DOHH2 (cell line): ENCODE measurements around the gene PPFIA4.

Source experiments
- H3F3A ChIP-seq: fragments of 200-600 bp; sonication (generic), shearing (Covaris generic); 2 replicates; pipeline ENCODE4 v1.6.0; 2016; ENCODE audit warnings: antibody characterized with exemption, mild to moderate bottlenecking; ENCODE audit not compliant: control insufficient read depth, insufficient read depth
- H3K27ac ChIP-seq: fragments of 200-600 bp; sonication (generic); 2 replicates; pipeline ENCODE4 v1.5.1; 2014; ENCODE audit warnings: low read depth, mild to moderate bottlenecking, low read length, moderate library complexity
- H3K27me3 ChIP-seq: fragments of 200-600 bp; sonication (generic); 2 replicates; pipeline ENCODE4 v1.6.1; 2014; ENCODE audit warnings: mild to moderate bottlenecking, low read length, mixed read lengths; ENCODE audit not compliant: control insufficient read depth
- H3K36me3 ChIP-seq: fragments of 200-600 bp; sonication (generic); 2 replicates; pipeline ENCODE4 v1.6.1; 2014; ENCODE audit warnings: mild to moderate bottlenecking, low read length, moderate library complexity, mixed read lengths; ENCODE audit not compliant: control insufficient read depth
- H3K4me1 ChIP-seq: fragments of 200-600 bp; sonication (generic); 2 replicates; pipeline ENCODE4 v1.6.1; 2014; ENCODE audit warnings: mild to moderate bottlenecking, low read length, mixed read lengths; ENCODE audit not compliant: control insufficient read depth
- H3K4me2 ChIP-seq: fragments of 200-600 bp; sonication (generic); 2 replicates; pipeline ENCODE4 v1.6.0; 2014; ENCODE audit warnings: mild to moderate bottlenecking, low read length, moderate library complexity
- H3K4me3 ChIP-seq: fragments of 200-600 bp; sonication (generic); 2 replicates; pipeline ENCODE4 v1.5.1; 2014; ENCODE audit warnings: mild to moderate bottlenecking, low read length, mixed read lengths
- H3K79me2 ChIP-seq: fragments of 200-600 bp; sonication (generic); 2 replicates; pipeline ENCODE4 v1.6.1; 2014; ENCODE audit warnings: mild to moderate bottlenecking, low read length, mixed read lengths; ENCODE audit not compliant: control insufficient read depth
- H3K9me2 ChIP-seq: fragments of 200-600 bp; sonication (generic); replicated peaks from 2 replicates; pipeline ENCODE4 v1.6.1; 2014; ENCODE audit warnings: mild to moderate bottlenecking, low read length, mixed read lengths; ENCODE audit not compliant: control insufficient read depth
- H3K9me3 ChIP-seq: fragments of 200-600 bp; sonication (generic); 2 replicates; pipeline ENCODE4 v1.6.1; 2014; ENCODE audit warnings: antibody characterized with exemption, low read length, mixed read lengths; ENCODE audit not compliant: control insufficient read depth, insufficient read depth
- H4K20me1 ChIP-seq: fragments of 200-600 bp; sonication (generic); 2 replicates; pipeline ENCODE4 v1.6.0; 2014; ENCODE audit warnings: low read depth, mild to moderate bottlenecking, antibody characterized with exemption, low read length, moderate library complexity; ENCODE audit not compliant: control insufficient read depth, insufficient read depth
- EZH2phosphoT487 ChIP-seq: fragments of 200-600 bp; sonication (generic); IDR thresholded peaks from 2 replicates; pipeline ENCODE4 v1.6.1; 2017; ENCODE audit warnings: borderline replicate concordance, mild to moderate bottlenecking, antibody characterized with exemption, low read length, moderate library complexity, mixed read lengths
- TF ChIP-seq, protein P1 (sequence below): fragments of 200-600 bp; sonication (generic); IDR thresholded peaks from one replicate; pipeline ENCODE4 v1.5.1; 2014; ENCODE audit warnings: antibody characterized with exemption, mild to moderate bottlenecking, low read depth, low read length; ENCODE audit not compliant: poor library complexity, severe bottlenecking

Gene PPFIA4

DNA sequence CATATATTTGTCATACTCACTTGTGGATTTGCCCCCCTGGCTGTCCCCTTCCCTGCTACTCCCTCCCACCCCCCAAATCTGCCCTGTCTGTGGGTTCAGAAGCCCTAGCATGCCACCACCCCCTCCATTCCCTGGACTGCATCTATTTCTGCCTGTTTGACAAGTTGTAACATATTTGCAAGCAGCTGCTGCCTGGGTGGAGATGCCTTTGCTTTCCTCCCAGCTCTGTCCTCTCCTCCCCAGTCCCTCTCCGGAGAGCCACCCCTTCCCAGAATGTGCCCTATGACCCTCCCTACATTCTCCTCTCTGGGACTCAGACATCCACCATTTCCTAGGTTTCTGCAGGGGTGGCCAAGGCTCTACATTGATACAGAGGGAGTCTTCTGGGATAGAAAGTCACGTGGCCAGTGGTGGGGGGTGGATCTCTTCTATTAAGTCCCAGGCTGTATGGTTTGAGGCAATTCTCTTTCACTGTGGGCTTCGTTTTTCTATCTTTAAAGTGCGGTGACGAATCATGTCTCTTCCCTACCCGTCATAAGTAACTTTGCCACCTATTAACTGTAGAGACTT is 65.6 kb downstream of the PPFIA4 start:
- Histone ChIP-seq H3K27ac (no peak overlapping the region), H3K27me3 (peaks cover 12% of the 10 kb centered on the region), H3K4me1 (no peaks in the 10 kb centered on the region), H3K79me2 (no peaks in the 10 kb centered on the region), H3K36me3 (no peaks in the 10 kb centered on the region), H4K20me1 (no peaks in the 10 kb centered on the region), H3K9me2 (no peaks in the 10 kb centered on the region), H3F3A (no peaks in the 10 kb centered on the region), H3K9me3 (peaks cover 5% of the 10 kb centered on the region; the same call in 1 of the 2 replicates), H3K4me3 (no peak overlapping the region), H3K4me2 (no peak overlapping the region)
- no peak for TF ChIP-seq EZH2phosphoT487
- TF ChIP-seq, protein P1, sequence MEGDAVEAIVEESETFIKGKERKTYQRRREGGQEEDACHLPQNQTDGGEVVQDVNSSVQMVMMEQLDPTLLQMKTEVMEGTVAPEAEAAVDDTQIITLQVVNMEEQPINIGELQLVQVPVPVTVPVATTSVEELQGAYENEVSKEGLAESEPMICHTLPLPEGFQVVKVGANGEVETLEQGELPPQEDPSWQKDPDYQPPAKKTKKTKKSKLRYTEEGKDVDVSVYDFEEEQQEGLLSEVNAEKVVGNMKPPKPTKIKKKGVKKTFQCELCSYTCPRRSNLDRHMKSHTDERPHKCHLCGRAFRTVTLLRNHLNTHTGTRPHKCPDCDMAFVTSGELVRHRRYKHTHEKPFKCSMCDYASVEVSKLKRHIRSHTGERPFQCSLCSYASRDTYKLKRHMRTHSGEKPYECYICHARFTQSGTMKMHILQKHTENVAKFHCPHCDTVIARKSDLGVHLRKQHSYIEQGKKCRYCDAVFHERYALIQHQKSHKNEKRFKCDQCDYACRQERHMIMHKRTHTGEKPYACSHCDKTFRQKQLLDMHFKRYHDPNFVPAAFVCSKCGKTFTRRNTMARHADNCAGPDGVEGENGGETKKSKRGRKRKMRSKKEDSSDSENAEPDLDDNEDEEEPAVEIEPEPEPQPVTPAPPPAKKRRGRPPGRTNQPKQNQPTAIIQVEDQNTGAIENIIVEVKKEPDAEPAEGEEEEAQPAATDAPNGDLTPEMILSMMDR = no peak

- no peak overlapping the region for H3K4me2 ChIP-seq
- peaks cover 7% of the 10 kb centered on the region; the same call in 1 of the 2 replicates for H3K27me3 ChIP-seq
- no peaks in the 10 kb centered on the region for H3K36me3 ChIP-seq
- TF ChIP-seq, protein P1 = no peak
- TF ChIP-seq EZH2phosphoT487 = no peak
- no peak overlapping the region for H3K4me3 ChIP-seq
- H3K9me2 ChIP-seq = no peaks in the 10 kb centered on the region
- no peak overlapping the region for H3K27ac ChIP-seq
- H3K9me3 ChIP-seq = peaks cover 5% of the 10 kb centered on the region; the same call in 1 of the 2 replicates
- H4K20me1 ChIP-seq = no peaks in the 10 kb centered on the region
- H3F3A ChIP-seq = no peaks in the 10 kb centered on the region
- no peaks in the 10 kb centered on the region for H3K4me1 ChIP-seq
- no peaks in the 10 kb centered on the region for H3K79me2 ChIP-seq
Measured at GRCh38 chr1:203093754-203094410, 67.6 kb downstream of the PPFIA4 start.

DNA sequence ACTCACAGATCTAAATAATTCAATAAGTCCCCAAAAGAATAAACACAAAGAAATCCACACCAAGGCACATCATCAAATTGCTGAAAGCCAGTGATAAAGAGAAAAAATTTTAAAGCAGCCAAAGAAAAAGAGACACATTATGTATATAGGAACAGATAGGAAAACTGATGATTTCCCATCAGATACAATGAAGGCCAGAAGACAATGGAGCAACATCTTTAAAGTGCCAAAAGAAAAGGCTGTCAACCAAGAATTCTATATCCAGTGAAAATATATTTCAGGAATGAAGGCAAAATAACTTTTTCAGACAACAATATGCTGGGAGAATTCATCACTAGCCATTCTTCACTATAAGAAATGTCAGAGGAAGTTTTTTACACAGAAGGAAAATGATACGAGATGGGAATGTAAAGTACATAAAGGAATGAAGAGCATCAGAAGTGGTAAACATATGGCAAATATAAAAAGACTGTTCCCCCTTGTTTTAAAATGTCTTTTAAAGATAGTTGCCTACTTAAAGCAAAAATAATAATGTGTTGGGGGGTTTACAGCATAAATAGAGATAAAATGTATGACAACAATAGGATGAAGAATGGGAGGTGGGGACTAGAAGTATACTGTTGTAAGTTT is 68.9 kb downstream of the PPFIA4 start:
- no peaks in the 10 kb centered on the region for H3K36me3 ChIP-seq
- no peak for TF ChIP-seq EZH2phosphoT487
- TF ChIP-seq, protein P1 = no peak
- no peak overlapping the region for H3K4me3 ChIP-seq
- H3K4me2 ChIP-seq = no peak overlapping the region
- H3K27ac ChIP-seq = no peak overlapping the region
- no peaks in the 10 kb centered on the region for H3K4me1 ChIP-seq
- peaks cover 2% of the 10 kb centered on the region; the same call in 1 of the 2 replicates for H3K27me3 ChIP-seq
- peaks cover 5% of the 10 kb centered on the region; the same call in 1 of the 2 replicates for H3K9me3 ChIP-seq
- H3F3A ChIP-seq = no peaks in the 10 kb centered on the region
- H4K20me1 ChIP-seq = no peaks in the 10 kb centered on the region
- H3K9me2 ChIP-seq = no peaks in the 10 kb centered on the region
- H3K79me2 ChIP-seq = no peaks in the 10 kb centered on the region
